Stimulated activated CD4-positive, alpha-beta T cell treated with anti-CD3 and anti-CD28 coated beads, Interleukin-12 subunit alpha, Interleukin-12 subunit beta, amount 100 ng/mL, for 24 hours (primary cell): ENCODE measurements around the gene CCDC201.

Experiments
- DNase-seq, 2 experiments: peaks; one replicate each; pipeline ENCODE4 v3.0.0-alpha.2; 2020; ENCODE audit warnings: low read depth in 2 of 2

CCDC201 gene

GRCh38 chr7:45893374-45893995 lies 20.6 kb upstream of the CCDC201 start:
- DNase-seq: no peak

DNA sequence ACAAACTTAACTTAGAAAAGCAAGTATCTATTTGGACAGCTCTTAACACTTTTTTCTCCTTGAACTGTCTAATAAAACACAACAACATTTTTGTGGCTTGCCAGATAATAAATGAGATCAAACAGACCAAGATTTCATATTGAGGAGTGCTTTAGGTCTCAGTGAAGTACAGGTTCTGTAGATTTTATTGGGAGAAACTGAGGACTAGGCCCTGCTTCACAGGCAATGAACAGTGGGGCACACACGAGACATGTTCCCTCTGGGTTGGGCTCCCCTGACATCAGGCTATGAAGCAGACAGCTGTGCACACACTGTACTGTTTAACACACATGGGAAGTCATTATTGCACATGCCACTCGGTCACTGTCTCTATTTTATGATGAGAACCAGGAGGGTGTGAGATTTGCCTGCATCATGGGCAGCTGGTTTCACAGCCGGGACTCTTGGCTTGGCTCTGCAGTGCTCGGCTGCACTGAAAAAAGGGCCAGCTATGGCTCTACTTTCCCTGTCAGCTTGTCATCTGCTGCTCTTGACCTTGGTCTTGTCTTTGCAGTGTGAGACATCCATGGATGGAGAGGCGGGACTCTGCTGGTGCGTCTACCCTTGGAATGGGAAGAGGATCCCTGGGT lies 19.6 kb upstream of the CCDC201 start:
- DNase-seq: no peak

- DNase-seq: no peak
These were observed 18.9 kb upstream of the CCDC201 start for GRCh38 chr7:45891462-45892402.

- no peak for DNase-seq
These were observed 18.1 kb upstream of the CCDC201 start for GRCh38 chr7:45890902-45891461.

DNA sequence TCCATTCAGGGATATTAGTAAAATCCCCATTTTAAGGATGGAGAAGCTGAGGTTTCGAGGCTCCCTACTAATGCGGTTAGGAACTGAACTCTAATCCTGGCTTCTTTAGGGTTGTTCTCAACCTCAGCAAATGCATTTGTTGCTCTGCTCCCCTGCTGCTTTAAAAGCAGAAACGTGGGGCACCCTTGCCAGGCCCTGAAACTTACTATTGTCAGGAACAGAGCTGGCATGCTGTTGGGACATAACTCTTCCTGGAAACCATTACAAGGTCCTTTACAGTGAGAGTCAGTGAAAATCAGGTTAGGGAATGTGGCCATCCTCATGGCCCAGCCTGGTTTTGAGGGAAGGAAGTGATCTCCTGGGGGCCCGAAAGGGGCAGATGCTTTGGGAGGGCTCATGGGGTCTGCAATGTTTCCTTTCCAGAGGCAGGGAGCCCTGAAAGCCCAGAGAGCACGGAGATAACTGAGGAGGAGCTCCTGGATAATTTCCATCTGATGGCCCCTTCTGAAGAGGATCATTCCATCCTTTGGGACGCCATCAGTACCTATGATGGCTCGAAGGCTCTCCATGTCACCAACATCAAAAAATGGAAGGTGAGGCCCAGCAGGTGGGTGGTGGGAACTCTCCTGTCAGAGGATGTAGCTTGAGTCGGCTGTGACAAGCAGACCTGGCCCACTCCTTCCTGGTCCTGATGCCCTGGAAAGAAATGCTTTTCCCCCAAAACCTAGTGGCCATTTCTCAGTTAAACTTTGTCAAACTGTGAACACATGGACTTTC lies 17.4 kb upstream of the CCDC201 start:
- DNase-seq: no peak

DNA sequence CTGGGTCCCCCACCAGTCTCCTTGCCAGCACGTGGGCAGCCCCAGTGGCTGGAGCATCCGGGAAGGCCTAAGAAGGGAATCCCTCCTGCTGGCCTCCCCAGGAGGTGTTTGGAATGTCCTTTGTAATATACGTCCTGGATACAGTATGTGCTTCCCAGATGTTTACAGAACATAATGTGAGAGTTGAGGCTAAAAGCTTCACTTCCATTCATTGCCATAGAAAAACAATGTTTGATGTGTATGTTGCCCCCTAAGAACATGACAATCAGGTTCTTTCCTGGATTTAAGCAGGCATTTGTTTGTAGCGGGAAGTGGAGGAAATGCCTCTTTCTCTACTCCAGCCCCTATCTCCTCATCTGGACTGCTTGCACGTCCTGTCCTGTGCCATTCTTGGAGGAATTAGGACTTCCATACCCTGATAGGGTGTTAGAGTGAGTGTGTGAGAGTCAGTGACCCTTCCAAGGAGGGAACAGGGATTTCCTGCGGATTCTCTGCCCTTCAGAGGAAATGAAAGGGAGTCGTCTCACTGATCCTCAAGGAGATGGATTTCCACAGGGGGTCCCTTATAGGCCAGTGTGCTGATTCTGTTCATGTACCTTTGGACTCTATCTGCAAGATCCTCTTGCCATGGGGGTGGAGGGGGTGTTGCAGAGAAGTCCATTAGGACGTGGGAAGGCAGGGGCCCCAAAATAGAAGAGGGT lies 16.6 kb upstream of the CCDC201 start:
- DNase-seq: no peak

DNA sequence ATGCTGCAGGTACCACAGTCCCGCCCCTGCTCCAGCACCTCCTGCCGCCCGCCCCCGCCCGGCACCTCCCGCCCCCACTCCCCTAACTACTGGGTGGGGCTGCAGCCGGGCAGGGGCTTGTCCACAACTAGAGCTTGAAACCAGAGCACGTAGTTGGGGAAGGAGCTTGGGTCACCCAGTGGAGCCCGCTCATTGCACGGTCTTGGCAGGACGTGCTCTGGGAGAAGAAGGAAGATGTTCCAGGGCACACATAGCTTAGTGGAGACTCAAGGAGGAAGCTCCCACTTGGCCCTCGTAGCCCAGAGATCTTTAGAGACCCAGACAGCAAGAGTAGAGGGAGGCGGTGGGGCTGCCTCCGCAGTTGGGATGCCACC lies 16.1 kb upstream of the CCDC201 start:
- no peak for DNase-seq

DNA sequence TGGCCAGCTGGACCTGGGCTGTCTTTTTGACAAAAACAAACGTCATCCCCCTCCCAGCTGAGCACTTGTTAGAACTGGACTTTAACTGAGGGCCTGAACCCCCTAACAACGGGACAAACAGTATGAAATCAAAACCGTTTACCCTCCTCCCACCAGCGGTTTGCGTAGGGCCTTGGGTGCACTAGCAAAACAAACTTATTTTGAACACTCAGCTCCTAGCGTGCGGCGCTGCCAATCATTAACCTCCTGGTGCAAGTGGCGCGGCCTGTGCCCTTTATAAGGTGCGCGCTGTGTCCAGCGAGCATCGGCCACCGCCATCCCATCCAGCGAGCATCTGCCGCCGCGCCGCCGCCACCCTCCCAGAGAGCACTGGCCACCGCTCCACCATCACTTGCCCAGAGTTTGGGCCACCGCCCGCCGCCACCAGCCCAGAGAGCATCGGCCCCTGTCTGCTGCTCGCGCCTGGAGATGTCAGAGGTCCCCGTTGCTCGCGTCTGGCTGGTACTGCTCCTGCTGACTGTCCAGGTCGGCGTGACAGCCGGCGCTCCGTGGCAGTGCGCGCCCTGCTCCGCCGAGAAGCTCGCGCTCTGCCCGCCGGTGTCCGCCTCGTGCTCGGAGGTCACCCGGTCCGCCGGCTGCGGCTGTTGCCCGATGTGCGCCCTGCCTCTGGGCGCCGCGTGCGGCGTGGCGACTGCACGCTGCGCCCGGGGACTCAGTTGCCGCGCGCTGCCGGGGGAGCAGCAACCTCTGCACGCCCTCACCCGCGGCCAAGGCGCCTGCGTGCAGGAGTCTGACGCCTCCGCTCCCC lies 15.5 kb upstream of the CCDC201 start, which contains the start of gene IGFBP1:
TSS of gene IGFBP1 (plus strand) at position 304 of the 808 bp plus-strand sequence. CDS start at position 469, 165 bp downstream.
- no peak for DNase-seq

- no peak for DNase-seq
These were observed 14.2 kb upstream of the CCDC201 start for GRCh38 chr7:45886931-45887667.

DNA sequence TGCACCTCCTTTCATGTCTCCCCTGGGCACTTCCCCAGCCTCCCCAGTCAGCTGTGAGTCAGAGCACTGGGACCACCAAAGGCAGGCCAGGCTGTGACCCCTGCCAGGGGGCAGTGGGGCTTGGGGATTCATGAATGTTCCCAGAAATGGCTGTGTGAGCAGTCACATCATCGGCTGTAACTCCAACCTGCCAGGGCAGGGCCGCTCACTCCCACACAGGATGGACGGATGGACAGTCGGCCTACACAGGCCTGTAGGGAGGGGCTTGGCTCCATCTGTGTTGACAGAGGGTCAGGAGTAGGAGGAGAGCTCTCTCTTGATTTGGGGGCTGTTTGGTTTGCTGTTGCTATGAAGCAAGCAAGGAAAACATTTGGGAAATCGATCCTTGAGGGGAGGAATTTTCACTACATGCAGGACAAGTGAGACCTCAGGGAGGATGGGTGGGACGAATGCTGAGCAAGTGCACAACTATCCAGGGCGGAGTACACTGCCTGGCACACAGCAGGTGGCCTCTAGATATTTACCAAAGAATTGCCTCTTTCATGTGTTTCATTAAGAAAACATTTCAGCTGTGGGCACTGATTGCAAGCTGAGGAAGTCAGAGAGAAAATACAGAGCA lies 12.5 kb upstream of the CCDC201 start:
- DNase-seq: no peak

- no peak for DNase-seq
These were observed 11.3 kb upstream of the CCDC201 start for GRCh38 chr7:45884136-45884535.

GRCh38 chr7:45882465-45882810 lies 9.6 kb upstream of the CCDC201 start:
- DNase-seq: no peak

DNA sequence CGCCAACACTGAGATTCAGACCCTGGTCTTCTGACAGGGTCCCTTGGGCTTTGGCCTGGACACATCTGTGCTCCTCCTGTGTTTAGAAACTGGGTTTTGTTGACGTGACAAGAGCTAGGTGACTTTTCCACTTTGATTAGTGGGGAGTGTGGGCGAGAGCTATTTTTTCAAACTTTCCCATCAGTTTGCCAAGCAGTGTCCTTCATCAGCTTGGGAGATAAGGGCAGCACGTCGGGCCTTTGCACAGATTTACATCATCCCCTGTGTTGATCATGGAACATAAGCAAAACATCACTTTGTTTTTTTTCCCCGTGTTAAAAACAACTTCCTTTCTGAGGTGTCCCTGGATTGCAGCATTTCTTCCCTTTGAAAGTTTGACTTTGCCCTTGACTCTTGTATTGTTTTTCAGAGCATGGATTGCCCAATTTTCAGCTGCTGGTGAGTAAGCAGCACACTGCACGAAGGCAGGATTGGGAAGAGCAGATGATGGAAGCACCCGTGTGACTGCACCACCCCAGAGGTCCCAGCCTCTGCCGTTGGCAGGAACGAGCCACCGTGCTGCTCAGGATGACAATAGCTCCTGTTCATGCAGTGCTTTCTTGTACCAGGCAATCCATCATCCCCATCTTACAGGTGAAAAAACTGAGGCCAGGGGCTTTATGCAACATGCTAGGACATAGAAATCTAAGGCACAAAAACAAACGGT lies 9.0 kb upstream of the CCDC201 start:
- no peak for DNase-seq

DNA sequence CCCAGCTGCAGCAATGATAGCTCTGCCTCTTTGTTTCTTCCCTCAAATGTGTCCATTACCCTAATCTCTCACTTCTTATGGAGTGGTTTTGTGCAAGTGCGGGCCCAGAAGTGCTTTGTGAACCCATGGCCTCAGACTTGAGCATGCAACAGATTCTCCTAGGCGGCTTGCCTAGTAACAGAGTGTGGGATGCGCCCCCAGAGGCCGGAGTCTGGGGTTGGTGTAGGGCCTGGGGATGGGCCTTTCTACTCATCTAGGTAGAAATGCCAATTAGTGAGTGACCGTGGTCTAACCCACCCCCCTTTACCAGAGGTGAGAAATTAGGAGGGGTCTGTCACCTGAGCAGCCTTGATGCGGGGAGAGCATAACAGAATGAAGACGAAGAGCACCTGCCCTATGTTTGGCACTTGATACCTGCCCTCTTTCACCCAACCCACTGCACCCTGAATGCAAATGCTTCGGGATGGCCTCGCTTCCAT lies 8.4 kb upstream of the CCDC201 start:
- DNase-seq: no peak

- no peak for DNase-seq
These were observed 7.6 kb upstream of the CCDC201 start for GRCh38 chr7:45880433-45880860.

GRCh38 chr7:45878457-45879144 lies 5.7 kb upstream of the CCDC201 start:
- no peak for DNase-seq

- DNase-seq: no peak
These were observed 3.6 kb upstream of the CCDC201 start for GRCh38 chr7:45876519-45876918.
